AG09309 (cell line): Measurements from ENCODE around the gene MMP14.

Source experiments
- DNase-seq: peaks from one replicate; pipeline ENCODE4 v3.0.0-alpha.2; 2010; ENCODE audit warnings: low read depth
- H3K4me3 ChIP-seq: 2 replicates; pipeline ENCODE4 v1.5.1; 2011; ENCODE audit warnings: mild to moderate bottlenecking, low read depth, low read length, moderate library complexity; ENCODE audit not compliant: control insufficient read depth
- TF ChIP-seq, protein P1 (sequence below): IDR thresholded peaks from 2 replicates; pipeline ENCODE4 v1.5.1; 2011; ENCODE audit warnings: mild to moderate bottlenecking, low read depth, low read length, inconsistent platforms; ENCODE audit not compliant: insufficient read depth, control insufficient read depth; ENCODE audit errors: missing control alignments

The MMP14 gene

DNA sequence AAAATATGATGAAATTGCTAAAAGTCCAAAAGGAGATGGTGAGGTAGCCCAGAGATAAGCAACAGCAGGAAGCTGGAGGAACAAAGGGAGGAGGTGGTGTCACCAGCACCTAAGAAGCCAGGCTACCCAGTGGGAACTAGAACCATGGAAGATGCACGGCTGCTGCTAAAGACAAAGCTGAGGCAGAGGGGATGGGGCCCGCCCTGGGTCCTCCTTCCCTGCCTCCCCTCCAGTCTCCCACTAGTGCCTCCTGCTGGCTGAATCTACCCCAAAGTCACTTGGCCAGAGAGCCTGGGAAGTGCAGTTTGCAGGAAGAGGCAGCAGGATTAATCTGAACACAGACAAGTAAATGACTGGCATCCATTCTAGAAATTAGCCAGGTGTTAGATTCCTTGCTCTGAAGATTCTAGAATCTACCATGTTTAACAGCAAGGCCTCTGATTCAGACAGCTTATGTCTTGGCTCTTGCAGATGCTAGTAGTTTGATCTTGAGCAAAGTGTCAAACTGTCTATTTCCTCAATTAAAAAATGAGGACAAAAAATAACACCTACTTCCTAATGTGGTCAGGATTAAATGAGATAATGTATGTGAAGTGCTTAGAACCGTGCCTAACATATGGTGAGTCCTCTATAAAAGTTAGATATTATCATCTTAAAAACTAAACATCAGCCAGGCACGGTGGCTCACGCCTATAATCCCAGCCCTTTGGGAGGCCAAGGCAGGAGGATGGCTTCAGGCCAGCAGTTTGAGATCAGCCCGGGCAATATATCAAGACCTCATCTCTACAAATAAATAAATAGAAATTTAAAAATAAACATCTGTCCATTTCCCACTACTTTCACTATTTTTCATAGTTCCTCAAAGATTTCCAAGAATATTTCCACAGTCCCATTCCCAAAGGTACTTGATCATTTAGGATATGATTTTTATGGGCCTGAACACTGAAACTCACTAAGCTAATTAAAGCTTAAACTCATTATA is 29.3 kb downstream of the MMP14 start:
- no peak overlapping the region for H3K4me3 ChIP-seq
- TF ChIP-seq, protein P1, sequence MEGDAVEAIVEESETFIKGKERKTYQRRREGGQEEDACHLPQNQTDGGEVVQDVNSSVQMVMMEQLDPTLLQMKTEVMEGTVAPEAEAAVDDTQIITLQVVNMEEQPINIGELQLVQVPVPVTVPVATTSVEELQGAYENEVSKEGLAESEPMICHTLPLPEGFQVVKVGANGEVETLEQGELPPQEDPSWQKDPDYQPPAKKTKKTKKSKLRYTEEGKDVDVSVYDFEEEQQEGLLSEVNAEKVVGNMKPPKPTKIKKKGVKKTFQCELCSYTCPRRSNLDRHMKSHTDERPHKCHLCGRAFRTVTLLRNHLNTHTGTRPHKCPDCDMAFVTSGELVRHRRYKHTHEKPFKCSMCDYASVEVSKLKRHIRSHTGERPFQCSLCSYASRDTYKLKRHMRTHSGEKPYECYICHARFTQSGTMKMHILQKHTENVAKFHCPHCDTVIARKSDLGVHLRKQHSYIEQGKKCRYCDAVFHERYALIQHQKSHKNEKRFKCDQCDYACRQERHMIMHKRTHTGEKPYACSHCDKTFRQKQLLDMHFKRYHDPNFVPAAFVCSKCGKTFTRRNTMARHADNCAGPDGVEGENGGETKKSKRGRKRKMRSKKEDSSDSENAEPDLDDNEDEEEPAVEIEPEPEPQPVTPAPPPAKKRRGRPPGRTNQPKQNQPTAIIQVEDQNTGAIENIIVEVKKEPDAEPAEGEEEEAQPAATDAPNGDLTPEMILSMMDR, result peak; percentile 26
- no peak for DNase-seq

DNA sequence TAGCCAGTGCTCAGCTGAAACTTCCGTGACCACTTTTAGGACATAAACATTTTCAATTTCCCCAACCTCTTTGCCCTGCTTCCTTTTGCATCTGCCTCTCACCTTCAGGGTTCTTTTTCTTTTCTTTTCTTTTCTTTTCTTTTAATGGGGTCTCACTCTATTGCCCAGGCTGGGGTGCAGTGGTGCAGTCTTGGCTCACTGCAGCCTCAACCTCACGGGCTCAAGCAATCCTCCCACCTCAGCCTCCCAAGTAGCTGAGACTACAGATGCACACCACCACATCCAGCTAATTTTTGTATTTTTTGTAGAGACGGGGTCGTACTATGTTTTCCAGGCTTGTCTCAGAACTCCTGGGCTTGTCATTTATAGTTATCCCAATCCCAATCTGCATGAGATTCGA is 30.5 kb downstream of the MMP14 start:
- no peak overlapping the region for H3K4me3 ChIP-seq
- TF ChIP-seq, protein P1, result no peak
- no peak for DNase-seq

DNA sequence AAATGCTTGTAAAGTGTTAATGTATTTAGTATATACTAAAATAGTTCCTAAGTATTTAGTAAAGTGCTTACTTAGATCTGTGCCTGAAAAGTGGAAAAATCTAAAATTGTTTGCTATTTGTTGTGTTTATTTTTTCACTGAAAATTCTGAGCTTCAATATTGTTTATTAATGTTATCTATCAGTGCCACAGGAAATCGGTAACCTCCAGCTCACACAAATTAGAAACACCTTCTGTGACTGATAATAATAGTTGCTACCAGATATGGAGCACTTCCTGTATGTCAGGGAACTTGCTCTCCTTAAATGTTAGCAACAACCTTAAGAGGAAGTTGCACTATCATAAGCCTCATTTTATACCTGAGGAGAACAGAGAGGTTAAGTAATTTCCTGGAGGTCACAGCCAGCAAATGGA is 34.4 kb downstream of the MMP14 start:
- no peak for DNase-seq
- TF ChIP-seq, protein P1, result no peak
- peak overlapping the region; percentile 81 for H3K4me3 ChIP-seq

DNA sequence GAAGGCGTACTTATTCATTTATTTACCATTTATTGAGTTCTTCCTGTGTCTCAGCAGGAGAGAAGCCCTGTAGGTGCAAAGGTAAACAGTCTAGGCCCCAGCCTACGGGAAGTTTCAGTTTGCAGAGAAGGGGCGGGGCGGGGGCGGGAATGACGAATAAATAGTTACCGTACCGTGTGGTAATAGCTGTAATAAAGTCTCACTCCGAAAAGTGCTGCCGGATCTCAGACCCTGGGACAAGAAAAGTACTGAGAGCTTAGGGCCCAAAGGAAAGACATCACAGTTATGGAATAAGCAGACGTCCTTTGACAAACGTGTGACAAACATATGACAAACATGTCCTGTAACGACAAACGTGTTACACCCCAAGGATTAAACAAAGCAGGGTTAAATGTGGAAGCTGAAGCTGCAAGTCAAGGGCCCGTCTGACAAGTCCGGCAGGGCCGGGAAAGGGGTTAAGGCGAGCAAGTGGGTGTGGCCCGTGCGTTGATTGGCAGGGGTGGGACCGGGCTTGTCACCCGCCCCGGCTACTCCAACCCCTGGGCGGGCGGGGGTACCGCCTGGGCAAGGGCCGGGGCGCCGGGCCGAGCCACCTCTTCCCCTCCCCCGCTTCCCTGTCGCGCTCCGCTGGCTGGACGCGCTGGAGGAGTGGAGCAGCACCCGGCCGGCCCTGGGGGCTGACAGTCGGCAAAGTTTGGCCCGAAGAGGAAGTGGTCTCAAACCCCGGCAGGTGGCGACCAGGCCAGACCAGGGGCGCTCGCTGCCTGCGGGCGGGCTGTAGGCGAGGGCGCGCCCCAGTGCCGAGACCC is 35.0 kb downstream of the MMP14 start, which contains the start of gene LRP10:
TSS of gene LRP10 (plus strand) at position 517 of the 809 bp plus-strand sequence. CDS start 564 bp downstream, outside the sequence.
- TF ChIP-seq, protein P1, result no peak
- no peak for DNase-seq
- H3K4me3 ChIP-seq, result peak within 1 kb of the TSS; percentile 81

DNA sequence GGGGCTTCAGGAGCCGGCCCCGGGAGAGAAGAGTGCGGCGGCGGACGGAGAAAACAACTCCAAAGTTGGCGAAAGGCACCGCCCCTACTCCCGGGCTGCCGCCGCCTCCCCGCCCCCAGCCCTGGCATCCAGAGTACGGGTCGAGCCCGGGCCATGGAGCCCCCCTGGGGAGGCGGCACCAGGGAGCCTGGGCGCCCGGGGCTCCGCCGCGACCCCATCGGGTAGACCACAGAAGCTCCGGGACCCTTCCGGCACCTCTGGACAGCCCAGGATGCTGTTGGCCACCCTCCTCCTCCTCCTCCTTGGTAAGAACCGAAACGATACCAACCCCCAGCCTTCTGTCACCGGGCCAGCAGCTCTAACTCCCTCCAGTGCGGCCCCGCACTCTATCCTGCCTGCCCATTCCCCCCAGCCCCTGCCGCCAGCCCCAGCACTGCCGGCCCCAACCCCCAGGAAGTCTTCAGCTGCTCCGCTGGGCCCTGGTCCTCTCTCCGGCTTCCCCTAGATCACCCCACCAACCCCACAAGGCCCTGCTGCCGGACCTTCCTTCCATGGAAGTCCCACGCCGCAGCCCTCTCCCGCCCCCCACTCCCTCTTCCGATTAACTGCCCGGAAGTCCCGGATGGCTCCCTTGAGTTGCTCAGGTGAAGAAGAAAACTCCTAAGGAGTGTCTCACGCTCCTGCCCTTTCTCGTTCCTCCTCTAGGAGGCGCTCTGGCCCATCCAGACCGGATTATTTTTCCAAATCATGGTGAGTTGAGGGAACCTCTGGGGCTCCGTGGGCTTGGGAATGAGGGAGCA is 35.8 kb downstream of the MMP14 start:
- H3K4me3 ChIP-seq, result peak overlapping the region; percentile 81
- no peak for DNase-seq
- TF ChIP-seq, protein P1, result peak; percentile 94

DNA sequence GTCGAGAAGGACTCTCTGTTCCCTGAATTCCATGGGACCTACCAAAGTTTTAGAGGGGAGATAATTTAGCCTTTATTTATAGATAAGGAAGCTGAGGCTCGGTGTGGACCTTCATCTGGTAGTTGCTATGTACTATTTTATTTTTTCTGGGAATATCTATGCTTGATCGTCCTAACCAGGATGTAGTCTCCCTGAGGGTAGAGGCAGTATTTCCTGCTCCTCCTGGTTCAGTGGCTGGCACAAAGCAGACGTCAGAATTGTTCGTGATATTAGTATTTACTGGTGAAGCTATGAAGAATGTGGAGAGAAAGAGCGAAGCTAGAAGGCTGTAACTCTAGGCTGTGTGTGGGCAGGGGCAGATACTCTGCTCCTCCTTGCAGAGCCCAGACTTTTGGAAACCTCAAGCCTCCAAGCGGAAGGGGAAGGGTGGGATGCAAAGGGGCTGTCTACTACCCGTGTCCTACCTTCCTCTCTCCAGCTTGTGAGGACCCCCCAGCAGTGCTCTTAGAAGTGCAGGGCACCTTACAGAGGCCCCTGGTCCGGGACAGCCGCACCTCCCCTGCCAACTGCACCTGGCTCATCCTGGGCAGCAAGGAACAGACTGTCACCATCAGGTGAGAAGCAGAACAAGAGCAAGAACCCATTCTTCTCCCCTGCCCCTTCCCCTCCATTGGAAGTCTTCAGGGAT is 36.6 kb downstream of the MMP14 start:
- TF ChIP-seq, protein P1, result no peak
- H3K4me3 ChIP-seq, result peak overlapping the region; percentile 81
- no peak for DNase-seq
